IPS DF 6.9 (cell line): ENCODE results near the gene SRBD1.

Experiments
- DNase-seq: peaks from one replicate; pipeline ENCODE4 v3.0.0-alpha.2; 2013; ENCODE audit warnings: low read depth, low spot score
- H3K27ac ChIP-seq: one replicate; pipeline ENCODE4 v1.5.1; 2013; ENCODE audit warnings: low read length, control low read depth
- H3K27me3 ChIP-seq: 2 replicates; pipeline ENCODE4 v1.6.1; 2013; ENCODE audit warnings: mild to moderate bottlenecking, low read length; ENCODE audit not compliant: control insufficient read depth, insufficient read depth
- H3K36me3 ChIP-seq: 2 replicates; pipeline ENCODE4 v1.6.1; 2013; ENCODE audit warnings: low read length; ENCODE audit not compliant: control insufficient read depth, insufficient read depth
- H3K4me1 ChIP-seq: 2 replicates; pipeline ENCODE4 v1.6.1; 2013; ENCODE audit warnings: low read length; ENCODE audit not compliant: control insufficient read depth, insufficient read depth
- H3K4me3 ChIP-seq: 2 replicates; pipeline ENCODE4 v1.5.1; 2013; ENCODE audit warnings: mild to moderate bottlenecking, low read length
- H3K9me3 ChIP-seq: 2 replicates; pipeline ENCODE4 v1.6.1; 2013; ENCODE audit warnings: low read length, inconsistent platforms; ENCODE audit not compliant: control insufficient read depth, insufficient read depth
- WGBS: extraction: QIAGEN DNeasy Blood & Tissue Kit; methylation state at CpG from one replicate; pipeline ENCODE4 v1.1.7; 2013; ENCODE audit warnings: mixed read lengths, missing lambda C conversion rate; ENCODE audit not compliant: insufficient read length, insufficient coverage; 5-methylcytosine and 5-hydroxymethylcytosine counted together

SRBD1 gene

GRCh38 chr2:45554073-45554741 is 56.9 kb downstream of the SRBD1 start:
- H3K9me3 ChIP-seq, result no peaks in the 10 kb centered on the region
- WGBS, result no CpG with 5 or more reads among the region's 2 CpGs
- DNase-seq, result no peak
- no peaks in the 10 kb centered on the region for H3K4me1 ChIP-seq
- H3K27ac ChIP-seq, result no peak overlapping the region
- no peak overlapping the region for H3K4me3 ChIP-seq
- H3K27me3 ChIP-seq, result no peaks in the 10 kb centered on the region
- no peaks in the 10 kb centered on the region for H3K36me3 ChIP-seq

- no peaks in the 10 kb centered on the region for H3K27me3 ChIP-seq
- no peak overlapping the region for H3K4me3 ChIP-seq
- no peak for DNase-seq
- no peaks in the 10 kb centered on the region for H3K36me3 ChIP-seq
- H3K27ac ChIP-seq, result no peak overlapping the region
- H3K9me3 ChIP-seq, result no peaks in the 10 kb centered on the region
- H3K4me1 ChIP-seq, result 0 out of 2 replicates have a peak, but pooled peaks cover 1% of the 10 kb centered on the region
- no CpG with 5 or more reads among the region's 5 CpGs for WGBS
Observed at GRCh38 chr2:45551862-45552261, 59.2 kb downstream of the SRBD1 start.

GRCh38 chr2:45545943-45546342 is 65.1 kb downstream of the SRBD1 start:
- 0 out of 2 replicates have a peak, but pooled peaks cover 1% of the 10 kb centered on the region for H3K4me1 ChIP-seq
- peaks cover 6% of the 10 kb centered on the region for H3K9me3 ChIP-seq
- no peak overlapping the region for H3K27ac ChIP-seq
- DNase-seq, result no peak
- H3K4me3 ChIP-seq, result no peak overlapping the region
- H3K36me3 ChIP-seq, result peaks cover 15% of the 10 kb centered on the region
- H3K27me3 ChIP-seq, result no peaks in the 10 kb centered on the region

GRCh38 chr2:45543257-45543656 is 67.8 kb downstream of the SRBD1 start:
- no peak overlapping the region for H3K4me3 ChIP-seq
- H3K27me3 ChIP-seq, result no peaks in the 10 kb centered on the region
- H3K36me3 ChIP-seq, result peaks cover 17% of the 10 kb centered on the region
- 100% methylated on average over 1 of the region's 1 CpG for WGBS
- no peak overlapping the region for H3K27ac ChIP-seq
- H3K9me3 ChIP-seq, result peaks cover 6% of the 10 kb centered on the region
- no peaks in the 10 kb centered on the region for H3K4me1 ChIP-seq
- no peak for DNase-seq

GRCh38 chr2:45542013-45542412 is 69.1 kb downstream of the SRBD1 start:
- Histone ChIP-seq H3K27me3 (no peaks in the 10 kb centered on the region), H3K9me3 (peaks cover 6% of the 10 kb centered on the region), H3K4me3 (no peak overlapping the region), H3K27ac (no peak overlapping the region), H3K36me3 (peaks cover 17% of the 10 kb centered on the region), H3K4me1 (no peaks in the 10 kb centered on the region)
- no CpG with 5 or more reads among the region's 6 CpGs for WGBS
- DNase-seq, result no peak

- Histone ChIP-seq H3K36me3 (peaks cover 17% of the 10 kb centered on the region), H3K27me3 (no peaks in the 10 kb centered on the region), H3K9me3 (peaks cover 6% of the 10 kb centered on the region), H3K27ac (no peak overlapping the region), H3K4me1 (no peaks in the 10 kb centered on the region), H3K4me3 (no peak overlapping the region)
- no peak for DNase-seq
- WGBS, result no CpG with 5 or more reads among the region's 2 CpGs
Observed at GRCh38 chr2:45541450-45541849, 69.6 kb downstream of the SRBD1 start.

GRCh38 chr2:45540942-45541341 is 70.1 kb downstream of the SRBD1 start:
- no peaks in the 10 kb centered on the region for H3K4me1 ChIP-seq
- H3K36me3 ChIP-seq, result peaks cover 17% of the 10 kb centered on the region
- DNase-seq, result no peak
- no CpG with 5 or more reads among the region's 8 CpGs for WGBS
- H3K4me3 ChIP-seq, result no peak overlapping the region
- H3K27me3 ChIP-seq, result no peaks in the 10 kb centered on the region
- H3K27ac ChIP-seq, result no peak overlapping the region
- peaks cover 6% of the 10 kb centered on the region for H3K9me3 ChIP-seq

GRCh38 chr2:45533771-45534170 is 77.3 kb downstream of the SRBD1 start:
- DNase-seq, result no peak
- no peaks in the 10 kb centered on the region for H3K27me3 ChIP-seq
- H3K27ac ChIP-seq, result no peak overlapping the region
- no peaks in the 10 kb centered on the region for H3K4me1 ChIP-seq
- no CpG with 5 or more reads among the region's 1 CpG for WGBS
- H3K4me3 ChIP-seq, result no peak overlapping the region
- H3K9me3 ChIP-seq, result no peaks in the 10 kb centered on the region
- no peaks in the 10 kb centered on the region for H3K36me3 ChIP-seq

GRCh38 chr2:45532181-45532580 is 78.9 kb downstream of the SRBD1 start:
- Histone ChIP-seq H3K4me1 (no peaks in the 10 kb centered on the region), H3K27ac (no peak overlapping the region), H3K36me3 (no peaks in the 10 kb centered on the region), H3K4me3 (no peak overlapping the region), H3K27me3 (no peaks in the 10 kb centered on the region), H3K9me3 (no peaks in the 10 kb centered on the region)
- WGBS, result no CpG with 5 or more reads among the region's 3 CpGs
- no peak for DNase-seq

- Histone ChIP-seq H3K36me3 (no peaks in the 10 kb centered on the region), H3K27ac (no peak overlapping the region), H3K27me3 (no peaks in the 10 kb centered on the region), H3K4me1 (no peaks in the 10 kb centered on the region), H3K4me3 (no peak overlapping the region), H3K9me3 (no peaks in the 10 kb centered on the region)
- no CpG with 5 or more reads among the region's 1 CpG for WGBS
- no peak for DNase-seq
Observed at GRCh38 chr2:45524016-45524415, 87.1 kb downstream of the SRBD1 start.

- no peaks in the 10 kb centered on the region for H3K27me3 ChIP-seq
- WGBS, result no CpG with 5 or more reads among the region's 2 CpGs
- H3K4me3 ChIP-seq, result no peak overlapping the region
- no peak for DNase-seq
- H3K27ac ChIP-seq, result no peak overlapping the region
- H3K4me1 ChIP-seq, result no peaks in the 10 kb centered on the region
- no peaks in the 10 kb centered on the region for H3K9me3 ChIP-seq
- no peaks in the 10 kb centered on the region for H3K36me3 ChIP-seq
Observed at GRCh38 chr2:45518546-45518945, 92.5 kb downstream of the SRBD1 start.
